B cell (primary cell): ENCODE measurements around the gene SLAMF6. TPM values are rescaled to one million over a fixed set of nuclear protein-coding genes. Genes with fewer than 3 reads are reported as not detected.

Experiments
- ATAC-seq: fragments of 200-7000 bp; cut with Tn5 transposase; one replicate; pipeline ENCODE4 v1.10.0; 2021; ENCODE audit warnings: low read depth, mild to moderate bottlenecking, moderate number of reproducible peaks, moderate library complexity
- CTCF ChIA-PET: fragments of 350-600 bp; sonication (Branson Sonifier 250); formaldehyde crosslinking; loops from one replicate; lab custom pipeline; 2021; ENCODE audit warnings: antibody characterized with exemption, inconsistent platforms; lab: Charles Lee
- POLR2A ChIA-PET: fragments of 350-600 bp; sonication (Branson Sonifier 250); formaldehyde crosslinking; loops from one replicate; lab custom pipeline; 2021; ENCODE audit warnings: antibody characterized with exemption; lab: Charles Lee
- DNase-seq: peaks from one replicate; pipeline ENCODE4 v3.0.0; 2013
- H2AFZ ChIP-seq: 2 replicates; pipeline ENCODE4 v1.6.1; 2012; ENCODE audit warnings: mild to moderate bottlenecking, low read depth, low read length; ENCODE audit not compliant: insufficient read depth, poor library complexity, severe bottlenecking
- H3K27ac ChIP-seq, 2 donors: 1 replicate in 1 of 2; 2 replicates in 1 of 2; pipeline ENCODE4 v1.5.1; 2012 to 2013; ENCODE audit warnings: low read length in 2 of 2, mild to moderate bottlenecking in 2 of 2, moderate library complexity in 1 of 2
- H3K27me3 ChIP-seq, 4 experiments: fragments of 200-600 bp in 1 of 4; sonication (generic) in 1 of 4; replicated peaks in 1 of 4; 1 replicate in 2 of 4; 2 replicates in 2 of 4; pipeline versions ENCODE4 v1.6.1 to v1.7.0; 2013 to 2016; ENCODE audit warnings: low read length in 3 of 4, mild to moderate bottlenecking in 2 of 4, mixed read lengths in 1 of 4, moderate library complexity in 1 of 4; ENCODE audit not compliant: insufficient read depth in 4 of 4, control insufficient read depth in 3 of 4; ENCODE audit errors: control extremely low read depth in 1 of 4
- H3K36me3 ChIP-seq, 2 experiments: replicated peaks in 1 of 2; 1 replicate in 1 of 2; 2 replicates in 1 of 2; pipeline versions ENCODE4 v1.6.1 to v1.7.1; 2013; ENCODE audit warnings: low read length in 1 of 2; ENCODE audit not compliant: insufficient read depth in 2 of 2, control insufficient read depth in 1 of 2; ENCODE audit errors: control extremely low read depth in 1 of 2, extremely low read depth in 1 of 2
- H3K4me1 ChIP-seq, 2 donors: fragments of 200-600 bp in 1 of 2; sonication (generic) in 1 of 2; 1 replicate in 1 of 2; 2 replicates in 1 of 2; pipeline versions ENCODE4 v1.5.1 to v1.6.1; 2013 to 2017; ENCODE audit warnings: low read length in 2 of 2; ENCODE audit not compliant: control insufficient read depth in 2 of 2, insufficient read depth in 2 of 2
- H3K4me2 ChIP-seq: replicated peaks from 2 replicates; pipeline ENCODE3; 2012; ENCODE audit warnings: mild to moderate bottlenecking, low read depth, low read length; ENCODE audit not compliant: poor library complexity, severe bottlenecking
- H3K4me3 ChIP-seq, 5 experiments: fragments of 200-600 bp in 1 of 5; sonication (generic) in 1 of 5; 1 replicate in 3 of 5; 2 replicates in 2 of 5; pipeline versions ENCODE4 v1.5.1 to v1.7.0; 2011 to 2016; ENCODE audit warnings: low read length in 4 of 5, mild to moderate bottlenecking in 4 of 5, low read depth in 2 of 5, control low read depth in 1 of 5, moderate library complexity in 1 of 5; ENCODE audit not compliant: insufficient read depth in 1 of 5; ENCODE audit errors: control extremely low read depth in 1 of 5, extremely low read depth in 1 of 5
- H3K79me2 ChIP-seq: fragments of 200-600 bp; sonication (generic); one replicate; pipeline ENCODE4 v1.6.0; 2016; ENCODE audit warnings: low read length; ENCODE audit not compliant: control insufficient read depth, insufficient read depth
- H3K9ac ChIP-seq: fragments of 200-600 bp; sonication (generic); 2 replicates; pipeline ENCODE4 v1.6.1; 2017; ENCODE audit warnings: mild to moderate bottlenecking, low read length, moderate library complexity
- H3K9me3 ChIP-seq, 3 donors: one replicate each; pipeline versions ENCODE4 v1.6.1 to v1.7.1; 2013; ENCODE audit warnings: low read length in 2 of 3; ENCODE audit not compliant: control insufficient read depth in 2 of 3, insufficient read depth in 1 of 3; ENCODE audit errors: control extremely low read depth in 1 of 3
- H4K20me1 ChIP-seq: 2 replicates; pipeline ENCODE4 v1.6.0; 2012; ENCODE audit warnings: mild to moderate bottlenecking, low read length; ENCODE audit not compliant: insufficient read depth, control insufficient read depth, poor library complexity, severe bottlenecking
- H3K27ac Mint-ChIP-seq: one replicate; pipeline ENCODE4 v1.8.0; 2021; ENCODE audit warnings: mixed read lengths
- H3K27me3 Mint-ChIP-seq: one replicate; pipeline ENCODE4 v1.8.0; 2021; ENCODE audit warnings: mixed read lengths
- H3K4me1 Mint-ChIP-seq: one replicate; pipeline ENCODE4 v1.8.0; 2021; ENCODE audit warnings: mixed read lengths
- H3K4me3 Mint-ChIP-seq: one replicate; pipeline ENCODE4 v1.8.0; 2021; ENCODE audit warnings: mixed read lengths
- H3K9me3 Mint-ChIP-seq: one replicate; pipeline ENCODE4 v1.8.0; 2022; ENCODE audit warnings: mixed read lengths; ENCODE audit not compliant: insufficient read depth
- CTCF ChIP-seq: fragments of 200-600 bp; IDR thresholded peaks from one replicate; pipeline ENCODE4 v1.8.0; 2022; ENCODE audit warnings: antibody characterized with exemption, mild to moderate bottlenecking
- EZH2 ChIP-seq: IDR thresholded peaks from 2 replicates; pipeline ENCODE4 v1.6.1; 2012; ENCODE audit warnings: borderline replicate concordance, low read depth, mild to moderate bottlenecking, moderate library complexity, low read length; ENCODE audit not compliant: insufficient read depth, poor library complexity, severe bottlenecking
- WGBS: methylation state at CpG from one replicate; pipeline ENCODE4 v1.1.5; 2013; ENCODE audit warnings: missing lambda C conversion rate; ENCODE audit not compliant: insufficient coverage; 5-methylcytosine and 5-hydroxymethylcytosine counted together
- intact Hi-C: fragments of 100-400 bp; cut with micrococcal nuclease; formaldehyde crosslinking; loops from one replicate; pipeline ENCODE4 v1.10.0; 2022
- polyA plus RNA-seq: library from polyadenylated mRNA; depleted of rRNA; stranded (reverse); fragments of >200 nt; gene quantifications from 2 replicates; pipeline ENCODE4 v1.2.3, GENCODE V29; 2012
- total RNA-seq, 2 donors: library from RNA; stranded (reverse); fragments of 120-200 nt in 1 of 2; gene quantifications; 1 replicate in 1 of 2; 2 replicates in 1 of 2; pipeline versions ENCODE4 v1.2.3 to v1.2.4, GENCODE V29; 2013 to 2022

Gene SLAMF6
- total and polyA plus RNA-seq, 2 donors (not counting 1 experiment from before 2014, with no cell fraction given) = 64.8 to 79.6 TPM

- H3K9me3 ChIP-seq = peaks cover 0 to 3% (median 0%) of the 10 kb centered on the region in 3 donors
- ATAC-seq = no peak
- H3K9ac ChIP-seq = no peak overlapping the region
- no peaks in the 10 kb centered on the region for H4K20me1 ChIP-seq
- Mint-ChIP-seq H3K27me3 (no peaks in the 10 kb centered on the region), H3K4me3 (no peak overlapping the region), H3K4me1 (peaks cover 23% of the 10 kb centered on the region), H3K27ac (no peak overlapping the region), H3K9me3 (no peaks in the 10 kb centered on the region)
- ChIA-PET CTCF (interaction anchor here (0.9 to 2.3 kb wide), 4 partner anchors 13 to 73 kb away, joined by 3 to 8 read pairs (median 4); no protein-coding TSS in a partner anchor), POLR2A (interaction anchor here (0.6 to 2.1 kb wide), 2 partner anchors 19 to 30 kb away, joined by 6 read pairs; no protein-coding TSS in a partner anchor)
- H3K4me3 ChIP-seq = no peak overlapping the region
- TF ChIP-seq CTCF = no peak
- no peak for TF ChIP-seq EZH2
- no CpG with 5 or more reads among the region's 1 CpG for WGBS
- intact Hi-C loops = no loop called here
- no peak for DNase-seq
- H3K27ac ChIP-seq = peak overlapping the region in 1 of 2 donors; percentile 78
- H3K36me3 ChIP-seq = no peaks in the 10 kb centered on the region
- H3K27me3 ChIP-seq = no peaks in the 10 kb centered on the region
- H3K79me2 ChIP-seq = no peaks in the 10 kb centered on the region
- peaks cover 59 to 63% of the 10 kb centered on the region in 2 donors for H3K4me1 ChIP-seq
- H3K4me2 ChIP-seq = peak overlapping the region; percentile 40
- no peak overlapping the region for H2AFZ ChIP-seq
Observed at GRCh38 chr1:160471253-160471652, 51.8 kb downstream of the SLAMF6 start.

- Histone ChIP-seq H3K4me3 (no peak overlapping the region), H3K27ac (no peak overlapping the region), H3K36me3 (no peaks in the 10 kb centered on the region), H3K27me3 (no peaks in the 10 kb centered on the region), H3K4me1 (peaks cover 52 to 61% of the 10 kb centered on the region in 2 donors), H3K4me2 (no peak overlapping the region), H3K9ac (no peak overlapping the region), H4K20me1 (no peaks in the 10 kb centered on the region), H3K79me2 (no peaks in the 10 kb centered on the region), H3K9me3 (peaks cover 1 to 5% (median 5%) of the 10 kb centered on the region in 3 donors), H2AFZ (no peak overlapping the region)
- H3K9me3 Mint-ChIP-seq = peaks cover 6% of the 10 kb centered on the region
- ChIA-PET CTCF (interaction anchor here (1.6 to 1.9 kb wide), 2 partner anchors 16 to 18 kb away, joined by 5 read pairs; no protein-coding TSS in a partner anchor), POLR2A (no interaction called here)
- no peak overlapping the region for H3K27ac Mint-ChIP-seq
- no peak for TF ChIP-seq EZH2
- no peak for TF ChIP-seq CTCF
- H3K4me1 Mint-ChIP-seq = peaks cover 48% of the 10 kb centered on the region
- no peak for DNase-seq
- no peak for ATAC-seq
- no peaks in the 10 kb centered on the region for H3K27me3 Mint-ChIP-seq
- H3K4me3 Mint-ChIP-seq = no peak overlapping the region
- intact Hi-C loops = loop anchor here (10.0 kb wide), 1 partner anchor 47 kb away; no protein-coding TSS in a partner anchor
Observed at GRCh38 chr1:160467576-160467975, 55.5 kb downstream of the SLAMF6 start.
